CD4-positive, alpha-beta T cell treated with Interleukin-2 at 100 ng/mL for 4 hours (primary cell): ENCODE data around the gene TCL1B.

Experiments
- DNase-seq: peaks from one replicate; pipeline ENCODE4 v3.0.0-alpha.2; 2020; ENCODE audit warnings: low spot score

The TCL1B gene

DNA sequence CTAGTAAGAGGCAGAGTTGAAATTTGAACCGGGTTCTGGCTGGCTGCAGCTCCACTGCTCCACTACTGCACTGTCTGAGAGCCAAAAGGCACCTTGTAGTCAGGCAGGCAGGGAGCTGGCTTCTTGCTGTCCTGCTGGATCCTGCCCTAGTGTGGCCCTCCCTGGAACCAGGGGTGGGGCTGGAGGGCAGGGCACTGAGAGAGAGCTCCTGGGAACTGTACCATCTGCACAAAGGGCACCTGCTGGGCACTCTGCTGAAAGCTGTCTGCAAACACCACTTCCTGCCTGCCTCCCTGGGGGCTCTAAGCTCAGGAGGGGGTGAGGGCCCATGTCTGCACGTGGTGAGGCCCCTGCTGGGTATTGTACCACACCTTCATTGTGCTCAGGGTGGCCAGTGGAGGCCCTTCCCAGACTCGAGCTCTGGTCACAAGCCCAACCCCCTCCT, 19.0 kb upstream of the TCL1B start:
- no peak for DNase-seq

GRCh38 chr14:95668235-95668772, 17.9 kb upstream of the TCL1B start:
- no peak for DNase-seq

GRCh38 chr14:95674613-95675012, 11.6 kb upstream of the TCL1B start:
- DNase-seq: no peak

DNA sequence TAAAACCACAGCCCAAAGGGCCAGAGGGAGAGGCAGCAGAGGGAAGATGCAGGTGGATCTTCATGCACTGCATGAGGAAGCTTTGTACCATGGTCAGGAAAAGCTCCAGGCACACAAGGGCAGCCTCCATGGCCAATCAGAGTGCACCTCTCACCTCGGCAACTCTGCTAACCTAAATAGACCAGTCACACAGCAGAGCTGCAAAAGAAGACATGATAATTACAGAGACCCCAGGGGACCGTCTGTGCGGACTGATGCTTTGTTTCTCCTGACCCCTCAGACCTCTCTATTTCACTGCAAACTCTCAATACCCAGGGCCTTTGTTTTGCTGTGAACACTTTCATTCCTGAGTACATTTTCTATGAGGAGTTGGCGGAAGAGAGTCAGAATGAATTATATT, 10.7 kb upstream of the TCL1B start:
- no peak for DNase-seq

GRCh38 chr14:95677179-95677835, 8.9 kb upstream of the TCL1B start:
- no peak for DNase-seq

DNA sequence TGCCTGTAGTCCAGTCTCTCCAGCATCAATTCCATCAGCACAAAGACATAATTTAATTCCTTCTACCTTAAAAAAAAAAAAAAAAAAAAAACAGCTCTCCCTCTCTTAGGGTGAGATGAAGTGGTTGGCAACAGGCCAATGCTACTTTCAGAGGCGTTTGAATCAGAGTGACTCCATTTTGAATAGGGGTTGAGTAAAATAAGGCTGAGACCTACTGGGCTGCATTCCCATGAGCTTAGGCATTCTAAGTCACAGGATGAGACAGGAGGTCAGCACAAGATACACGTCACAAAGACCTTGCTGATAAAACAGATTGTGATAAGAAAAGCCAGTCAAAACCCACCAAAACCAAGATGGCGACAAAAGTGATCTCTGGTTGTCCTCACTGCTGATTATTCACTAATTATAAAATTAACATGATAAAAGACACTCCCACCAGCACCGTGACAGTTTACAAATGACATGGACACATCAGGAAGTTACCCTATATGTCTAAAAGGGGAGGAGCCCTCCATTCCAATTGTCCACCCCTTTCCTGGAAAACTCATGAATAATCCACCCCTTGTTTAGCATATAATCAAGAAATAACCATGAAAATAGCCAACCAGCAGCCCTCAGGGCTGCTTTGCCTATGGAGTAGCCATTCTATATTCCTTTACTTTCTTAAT, 6.9 kb upstream of the TCL1B start:
- no peak for DNase-seq

GRCh38 chr14:95679998-95680735, 6.1 kb upstream of the TCL1B start:
- no peak for DNase-seq

GRCh38 chr14:95681153-95681552, 5.1 kb upstream of the TCL1B start:
- DNase-seq: no peak

- peak; percentile 5 for DNase-seq
These were observed 2.4 kb upstream of the TCL1B start for GRCh38 chr14:95683793-95684192.

- DNase-seq: no peak
These were observed 709 bp downstream of the TCL1B start for GRCh38 chr14:95686935-95687334.

GRCh38 chr14:95689441-95689840, 3.2 kb downstream of the TCL1B start:
- DNase-seq: no peak

- no peak for DNase-seq
These were observed 4.6 kb downstream of the TCL1B start for GRCh38 chr14:95690815-95691214.

- no peak for DNase-seq
These were observed 5.4 kb downstream of the TCL1B start for GRCh38 chr14:95691591-95691990.

DNA sequence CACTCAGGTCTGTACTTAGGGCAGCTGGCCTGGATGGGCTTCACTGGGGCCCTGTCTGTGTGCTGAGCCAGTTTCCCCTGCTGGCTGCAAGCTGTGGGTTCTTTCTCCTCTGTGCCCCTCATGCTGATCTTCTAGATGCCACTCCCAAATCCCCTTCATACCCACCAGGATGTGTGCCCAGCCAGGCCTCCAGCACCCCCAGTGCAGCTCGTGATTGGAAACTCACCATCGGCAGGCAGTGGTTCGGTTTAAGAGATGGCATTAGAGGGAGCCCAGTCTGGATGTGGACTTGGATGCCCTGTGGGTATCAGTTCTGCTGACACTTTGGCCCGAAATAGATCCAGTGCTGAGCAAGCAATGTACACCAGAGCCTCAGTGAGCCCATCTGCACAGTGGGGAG, 5.9 kb downstream of the TCL1B start:
- no peak for DNase-seq

GRCh38 chr14:95695051-95695450, 8.8 kb downstream of the TCL1B start:
- no peak for DNase-seq

GRCh38 chr14:95695913-95696312, 9.7 kb downstream of the TCL1B start:
- DNase-seq: no peak

GRCh38 chr14:95696741-95697140, 10.5 kb downstream of the TCL1B start:
- no peak for DNase-seq

DNA sequence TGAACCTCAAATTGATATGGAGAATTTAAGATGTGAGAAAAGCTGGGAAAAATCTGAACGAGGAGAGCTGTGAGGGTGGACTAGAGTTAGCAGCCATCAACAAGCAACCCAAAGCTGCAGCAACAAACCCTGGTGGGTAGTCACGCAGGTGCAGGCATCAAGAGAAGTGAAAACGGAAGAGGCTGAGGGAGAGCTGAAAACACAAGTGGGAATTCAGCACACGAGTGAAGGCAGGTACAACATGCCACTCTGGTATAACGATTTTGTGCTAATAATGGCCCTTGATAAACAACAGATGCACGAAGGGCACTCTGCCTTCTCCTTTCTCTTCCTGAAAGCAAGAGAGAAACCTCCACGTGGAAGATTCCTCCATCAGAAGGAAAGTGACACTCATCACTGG, 11.5 kb downstream of the TCL1B start:
- no peak for DNase-seq

DNA sequence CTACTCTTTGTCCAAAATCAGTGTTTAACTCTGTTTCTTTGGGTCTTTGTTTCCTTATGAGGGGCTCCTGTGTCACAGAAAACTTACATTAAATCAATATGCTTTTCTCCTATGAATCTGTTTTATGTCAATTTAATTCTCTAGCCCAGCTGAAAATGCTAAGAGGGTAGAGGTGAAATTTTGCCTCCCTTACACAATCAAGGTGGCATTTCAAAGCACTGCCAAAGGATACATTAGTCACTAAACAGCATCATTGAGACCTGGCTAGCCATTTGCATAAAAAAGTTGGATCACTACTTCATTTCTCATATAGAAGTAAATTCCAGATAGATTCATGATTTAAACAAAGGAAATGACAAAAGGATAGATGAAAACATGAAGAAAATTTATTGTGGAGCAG, 12.1 kb downstream of the TCL1B start:
- no peak for DNase-seq

- DNase-seq: no peak
These were observed 13.2 kb downstream of the TCL1B start for GRCh38 chr14:95699412-95699811.

- DNase-seq: no peak
These were observed 14.2 kb downstream of the TCL1B start for GRCh38 chr14:95700221-95700976.

- no peak for DNase-seq
These were observed 15.6 kb downstream of the TCL1B start for GRCh38 chr14:95701846-95702221.
